Hepatocyte (in vitro differentiated cells): Measurements from ENCODE around the gene WFDC9.

Source experiments
- EZH2phosphoT487 ChIP-seq: fragments of 200-600 bp; sonication (generic); IDR thresholded peaks from one replicate; pipeline ENCODE4 v1.6.1; 2018; ENCODE audit warnings: antibody characterized with exemption, mild to moderate bottlenecking, low read depth, moderate library complexity; ENCODE audit not compliant: unreplicated experiment, severe bottlenecking
- TF ChIP-seq, protein P1 (sequence below): fragments of 200-600 bp; sonication (generic); IDR thresholded peaks from 2 replicates; pipeline ENCODE4 v1.5.1; 2016; ENCODE audit warnings: antibody characterized with exemption, mild to moderate bottlenecking; ENCODE audit not compliant: poor library complexity

DNA sequence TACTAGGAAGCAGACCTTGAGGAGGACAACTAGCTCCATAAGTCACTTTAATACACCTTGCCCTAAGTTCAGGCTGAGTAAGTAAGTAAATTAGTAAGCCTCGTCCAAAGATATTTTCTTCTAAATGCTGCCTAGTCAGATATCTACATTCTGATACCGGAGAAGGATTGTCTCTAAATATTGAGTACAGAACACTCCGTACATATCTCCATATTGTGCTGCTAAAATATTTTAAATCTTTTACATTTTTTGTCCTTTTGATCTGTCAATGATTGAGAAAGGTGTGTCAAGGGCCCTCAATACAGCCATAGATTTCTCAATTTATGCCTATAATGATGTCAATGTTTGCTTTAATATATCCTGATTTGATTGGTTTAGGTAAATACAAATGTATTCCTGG is 55.2 kb downstream of the WFDC9 start:
- TF ChIP-seq, protein P1, sequence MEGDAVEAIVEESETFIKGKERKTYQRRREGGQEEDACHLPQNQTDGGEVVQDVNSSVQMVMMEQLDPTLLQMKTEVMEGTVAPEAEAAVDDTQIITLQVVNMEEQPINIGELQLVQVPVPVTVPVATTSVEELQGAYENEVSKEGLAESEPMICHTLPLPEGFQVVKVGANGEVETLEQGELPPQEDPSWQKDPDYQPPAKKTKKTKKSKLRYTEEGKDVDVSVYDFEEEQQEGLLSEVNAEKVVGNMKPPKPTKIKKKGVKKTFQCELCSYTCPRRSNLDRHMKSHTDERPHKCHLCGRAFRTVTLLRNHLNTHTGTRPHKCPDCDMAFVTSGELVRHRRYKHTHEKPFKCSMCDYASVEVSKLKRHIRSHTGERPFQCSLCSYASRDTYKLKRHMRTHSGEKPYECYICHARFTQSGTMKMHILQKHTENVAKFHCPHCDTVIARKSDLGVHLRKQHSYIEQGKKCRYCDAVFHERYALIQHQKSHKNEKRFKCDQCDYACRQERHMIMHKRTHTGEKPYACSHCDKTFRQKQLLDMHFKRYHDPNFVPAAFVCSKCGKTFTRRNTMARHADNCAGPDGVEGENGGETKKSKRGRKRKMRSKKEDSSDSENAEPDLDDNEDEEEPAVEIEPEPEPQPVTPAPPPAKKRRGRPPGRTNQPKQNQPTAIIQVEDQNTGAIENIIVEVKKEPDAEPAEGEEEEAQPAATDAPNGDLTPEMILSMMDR = no peak
- no peak for TF ChIP-seq EZH2phosphoT487
